Hepatocyte (in vitro differentiated cells): Measurements from ENCODE around the gene KCNV2. TPM values are rescaled to one million over a fixed set of nuclear protein-coding genes. Genes with fewer than 3 reads are reported as not detected.

ENCODE experiments used
- DNase-seq: peaks from one replicate; pipeline ENCODE4 v3.0.0-alpha.2; 2016; ENCODE audit warnings: low spot score
- H2AFZ ChIP-seq: fragments of 200-600 bp; sonication (generic); 2 replicates; pipeline ENCODE4 v1.6.0; 2016; ENCODE audit warnings: antibody characterized with exemption, mild to moderate bottlenecking
- H3K27ac ChIP-seq: fragments of 200-600 bp; sonication (generic); 2 replicates; pipeline ENCODE4 v1.5.1; 2016; ENCODE audit warnings: mild to moderate bottlenecking
- H3K27me3 ChIP-seq: fragments of 200-600 bp; sonication (generic); 2 replicates; pipeline ENCODE4 v1.6.1; 2016
- H3K36me3 ChIP-seq: fragments of 200-600 bp; sonication (generic); replicated peaks from 2 replicates; pipeline ENCODE4 v1.5.1; 2016; ENCODE audit warnings: low read depth; ENCODE audit not compliant: insufficient read depth
- H3K4me1 ChIP-seq: fragments of 200-600 bp; sonication (generic); 2 replicates; pipeline ENCODE4 v1.5.1; 2016; ENCODE audit warnings: mild to moderate bottlenecking, moderate library complexity; ENCODE audit not compliant: insufficient read depth
- H3K4me2 ChIP-seq: fragments of 200-600 bp; sonication (generic); 2 replicates; pipeline ENCODE4 v1.6.0; 2016
- H3K4me3 ChIP-seq: fragments of 200-600 bp; sonication (generic); 2 replicates; pipeline ENCODE4 v1.5.1; 2016; ENCODE audit warnings: mild to moderate bottlenecking
- H3K79me2 ChIP-seq: fragments of 200-600 bp; sonication (generic); 2 replicates; pipeline ENCODE4 v1.6.0; 2017; ENCODE audit warnings: mild to moderate bottlenecking
- H3K9me2 ChIP-seq: fragments of 200-600 bp; sonication (generic); replicated peaks from 2 replicates; pipeline ENCODE4 v1.6.0; 2017; ENCODE audit warnings: mild to moderate bottlenecking; ENCODE audit not compliant: insufficient read depth
- H3K9me3 ChIP-seq: fragments of 200-600 bp; sonication (generic); 2 replicates; pipeline ENCODE4 v1.5.1; 2016; ENCODE audit warnings: low read depth, mild to moderate bottlenecking
- H4K20me1 ChIP-seq: fragments of 200-600 bp; sonication (generic); 2 replicates; pipeline ENCODE4 v1.6.0; 2016; ENCODE audit warnings: mild to moderate bottlenecking; ENCODE audit not compliant: insufficient read depth, poor library complexity, severe bottlenecking
- EZH2 ChIP-seq: fragments of 200-600 bp; sonication (generic); IDR thresholded peaks from 2 replicates; pipeline ENCODE4 v1.6.1; 2016; ENCODE audit warnings: antibody characterized with exemption, mild to moderate bottlenecking, borderline replicate concordance
- EZH2phosphoT487 ChIP-seq: fragments of 200-600 bp; sonication (generic); IDR thresholded peaks from one replicate; pipeline ENCODE4 v1.6.1; 2018; ENCODE audit warnings: antibody characterized with exemption, mild to moderate bottlenecking, low read depth, moderate library complexity; ENCODE audit not compliant: unreplicated experiment, severe bottlenecking
- WGBS: methylation state at CpG from one replicate; pipeline ENCODE4 v1.1.6; 2016; ENCODE audit warnings: low lambda C conversion rate; ENCODE audit errors: missing lambda C conversion rate; 5-methylcytosine and 5-hydroxymethylcytosine counted together
- polyA plus RNA-seq: library from polyadenylated mRNA; unstranded; fragments of >200 nt; fragmentation: Nextera tagmentation; extraction: Ambion mirVana; gene quantifications from 2 replicates; pipeline ENCODE4 v1.2.1, GENCODE V29; 2016
- total RNA-seq: library from RNA; depleted of rRNA; stranded (reverse); fragments of >200 nt; gene quantifications from 2 replicates; pipeline ENCODE4 v1.2.3, GENCODE V29; 2014
- TF ChIP-seq, protein P1 (sequence below): fragments of 200-600 bp; sonication (generic); IDR thresholded peaks from 2 replicates; pipeline ENCODE4 v1.5.1; 2016; ENCODE audit warnings: antibody characterized with exemption, mild to moderate bottlenecking; ENCODE audit not compliant: poor library complexity

KCNV2 gene
- total and polyA plus RNA-seq, 2 experiments from 2014 or later = 0.13 TPM; not detected in 1

DNA sequence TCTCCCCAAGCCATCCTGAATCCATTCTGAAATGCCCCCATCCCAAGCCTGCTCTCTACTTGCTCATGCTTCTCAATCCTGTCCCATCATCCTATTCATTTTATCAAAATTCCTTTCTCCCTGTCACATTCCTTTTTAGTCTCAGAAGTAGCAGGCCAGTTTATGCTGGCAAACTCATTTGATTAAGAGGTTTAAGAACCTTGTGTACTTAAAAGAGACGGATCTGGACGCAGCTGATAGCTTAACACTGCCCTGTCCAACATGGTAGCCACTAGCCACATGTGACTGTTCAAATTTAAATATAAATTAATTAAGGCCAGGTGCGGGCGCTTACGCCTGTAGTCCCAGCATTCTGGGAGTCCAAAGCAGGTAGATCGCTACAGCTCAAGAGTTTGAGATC, 5.6 kb upstream of the KCNV2 start:
- DNase-seq = no peak
- WGBS = 81% methylated on average over 6 of the region's 6 CpGs
- H3K79me2 ChIP-seq = no peaks in the 10 kb centered on the region
- no peaks in the 10 kb centered on the region for H3K4me1 ChIP-seq
- H3K27me3 ChIP-seq = no peaks in the 10 kb centered on the region
- no peaks in the 10 kb centered on the region for H3K9me3 ChIP-seq
- no peak overlapping the region for H2AFZ ChIP-seq
- no peak overlapping the region for H3K27ac ChIP-seq
- H3K36me3 ChIP-seq = no peaks in the 10 kb centered on the region
- no peaks in the 10 kb centered on the region for H4K20me1 ChIP-seq
- no peak overlapping the region for H3K4me3 ChIP-seq
- TF ChIP-seq EZH2phosphoT487 (no peak), EZH2 (no peak)
- TF ChIP-seq, protein P1, sequence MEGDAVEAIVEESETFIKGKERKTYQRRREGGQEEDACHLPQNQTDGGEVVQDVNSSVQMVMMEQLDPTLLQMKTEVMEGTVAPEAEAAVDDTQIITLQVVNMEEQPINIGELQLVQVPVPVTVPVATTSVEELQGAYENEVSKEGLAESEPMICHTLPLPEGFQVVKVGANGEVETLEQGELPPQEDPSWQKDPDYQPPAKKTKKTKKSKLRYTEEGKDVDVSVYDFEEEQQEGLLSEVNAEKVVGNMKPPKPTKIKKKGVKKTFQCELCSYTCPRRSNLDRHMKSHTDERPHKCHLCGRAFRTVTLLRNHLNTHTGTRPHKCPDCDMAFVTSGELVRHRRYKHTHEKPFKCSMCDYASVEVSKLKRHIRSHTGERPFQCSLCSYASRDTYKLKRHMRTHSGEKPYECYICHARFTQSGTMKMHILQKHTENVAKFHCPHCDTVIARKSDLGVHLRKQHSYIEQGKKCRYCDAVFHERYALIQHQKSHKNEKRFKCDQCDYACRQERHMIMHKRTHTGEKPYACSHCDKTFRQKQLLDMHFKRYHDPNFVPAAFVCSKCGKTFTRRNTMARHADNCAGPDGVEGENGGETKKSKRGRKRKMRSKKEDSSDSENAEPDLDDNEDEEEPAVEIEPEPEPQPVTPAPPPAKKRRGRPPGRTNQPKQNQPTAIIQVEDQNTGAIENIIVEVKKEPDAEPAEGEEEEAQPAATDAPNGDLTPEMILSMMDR = no peak
- H3K9me2 ChIP-seq = no peaks in the 10 kb centered on the region
- H3K4me2 ChIP-seq = no peak overlapping the region

DNA sequence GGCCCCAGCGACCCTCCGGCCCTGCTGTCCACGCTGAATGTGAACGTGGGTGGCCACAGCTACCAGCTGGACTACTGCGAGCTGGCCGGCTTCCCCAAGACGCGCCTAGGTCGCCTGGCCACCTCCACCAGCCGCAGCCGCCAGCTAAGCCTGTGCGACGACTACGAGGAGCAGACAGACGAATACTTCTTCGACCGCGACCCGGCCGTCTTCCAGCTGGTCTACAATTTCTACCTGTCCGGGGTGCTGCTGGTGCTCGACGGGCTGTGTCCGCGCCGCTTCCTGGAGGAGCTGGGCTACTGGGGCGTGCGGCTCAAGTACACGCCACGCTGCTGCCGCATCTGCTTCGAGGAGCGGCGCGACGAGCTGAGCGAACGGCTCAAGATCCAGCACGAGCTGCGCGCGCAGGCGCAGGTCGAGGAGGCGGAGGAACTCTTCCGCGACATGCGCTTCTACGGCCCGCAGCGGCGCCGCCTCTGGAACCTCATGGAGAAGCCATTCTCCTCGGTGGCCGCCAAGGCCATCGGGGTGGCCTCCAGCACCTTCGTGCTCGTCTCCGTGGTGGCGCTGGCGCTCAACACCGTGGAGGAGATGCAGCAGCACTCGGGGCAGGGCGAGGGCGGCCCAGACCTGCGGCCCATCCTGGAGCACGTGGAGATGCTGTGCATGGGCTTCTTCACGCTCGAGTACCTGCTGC, 839 bp downstream of the KCNV2 start:
- Histone ChIP-seq H2AFZ (no peak overlapping the region), H3K9me2 (no peaks in the 10 kb centered on the region), H3K27ac (no peak overlapping the region), H3K4me3 (no peak overlapping the region), H3K4me1 (no peaks in the 10 kb centered on the region), H3K36me3 (no peaks in the 10 kb centered on the region), H3K9me3 (no peaks in the 10 kb centered on the region), H3K4me2 (no peak overlapping the region), H3K27me3 (no peaks in the 10 kb centered on the region), H4K20me1 (no peaks in the 10 kb centered on the region), H3K79me2 (no peaks in the 10 kb centered on the region)
- no peak for DNase-seq
- WGBS = 99% methylated on average over 66 of the region's 69 CpGs
- TF ChIP-seq EZH2 = no peak

DNA sequence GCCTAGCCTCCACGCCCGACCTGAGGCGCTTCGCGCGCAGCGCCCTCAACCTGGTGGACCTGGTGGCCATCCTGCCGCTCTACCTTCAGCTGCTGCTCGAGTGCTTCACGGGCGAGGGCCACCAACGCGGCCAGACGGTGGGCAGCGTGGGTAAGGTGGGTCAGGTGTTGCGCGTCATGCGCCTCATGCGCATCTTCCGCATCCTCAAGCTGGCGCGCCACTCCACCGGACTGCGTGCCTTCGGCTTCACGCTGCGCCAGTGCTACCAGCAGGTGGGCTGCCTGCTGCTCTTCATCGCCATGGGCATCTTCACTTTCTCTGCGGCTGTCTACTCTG, 1.4 kb downstream of the KCNV2 start:
- Histone ChIP-seq H3K79me2 (no peaks in the 10 kb centered on the region), H3K27ac (no peak overlapping the region), H3K4me1 (no peaks in the 10 kb centered on the region), H3K27me3 (no peaks in the 10 kb centered on the region), H3K9me2 (no peaks in the 10 kb centered on the region), H3K4me3 (no peak overlapping the region), H3K4me2 (no peak overlapping the region), H3K36me3 (no peaks in the 10 kb centered on the region), H3K9me3 (no peaks in the 10 kb centered on the region), H4K20me1 (no peaks in the 10 kb centered on the region), H2AFZ (no peak overlapping the region)
- WGBS = 98% methylated on average over 29 of the region's 29 CpGs
- DNase-seq = no peak
- TF ChIP-seq EZH2 = no peak
- TF ChIP-seq, protein P1 = no peak
- no peak for TF ChIP-seq EZH2phosphoT487

DNA sequence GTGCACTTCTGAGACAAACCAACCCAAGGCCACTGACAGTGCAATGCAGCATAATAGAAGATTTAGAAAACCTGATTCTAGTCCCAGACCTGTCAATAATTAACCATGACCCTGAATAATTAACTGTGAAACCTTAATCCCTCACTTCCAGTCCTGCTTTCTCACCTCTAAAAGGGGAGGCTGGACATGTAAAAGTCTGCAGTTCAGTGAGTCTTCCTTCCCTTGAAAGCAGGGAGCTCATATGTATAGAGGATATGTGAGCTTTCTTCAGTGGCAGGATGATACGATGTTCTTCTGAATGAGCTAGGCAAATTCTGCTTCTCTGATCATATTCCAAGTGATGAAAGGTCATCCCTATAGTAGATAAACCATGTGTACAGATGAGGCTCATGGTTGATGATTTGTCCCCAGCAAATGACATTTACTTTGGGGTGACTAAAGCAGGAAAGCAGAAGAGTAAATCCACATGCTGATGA, 2.9 kb downstream of the KCNV2 start:
- TF ChIP-seq EZH2 = no peak
- TF ChIP-seq, protein P1 = no peak
- no peak for TF ChIP-seq EZH2phosphoT487
- Histone ChIP-seq H2AFZ (no peak overlapping the region), H3K4me1 (no peaks in the 10 kb centered on the region), H3K9me3 (no peaks in the 10 kb centered on the region), H3K27me3 (no peaks in the 10 kb centered on the region), H3K79me2 (no peaks in the 10 kb centered on the region), H3K4me3 (no peak overlapping the region), H3K4me2 (no peak overlapping the region), H3K9me2 (no peaks in the 10 kb centered on the region), H3K36me3 (no peaks in the 10 kb centered on the region), H4K20me1 (no peaks in the 10 kb centered on the region), H3K27ac (no peak overlapping the region)
- WGBS = 50% methylated on average over 1 of the region's 1 CpG
- DNase-seq = peak; percentile 15
